ENCODE results near the gene NFATC2.

- TF ChIP-seq TAF1 (IDR thresholded peaks at IDR 0.05; ENCODE audit: borderline replicate concordance, insufficient read depth, low read length) (no peak), REST (IDR thresholded peaks at IDR 0.05; ENCODE audit: insufficient read depth in 1 of 2, low read depth in 2 of 2, low read length in 2 of 2) (no peak), POLR2AphosphoS5 (IDR thresholded peaks at IDR 0.05; ENCODE audit: low read depth, low read length) (no peak)
These were observed 203.7 kb downstream of the NFATC2 start for GRCh38 chr20:51338692-51339440.

Measured in PFSK-1 (cell line).